WTC11 (cell line): ENCODE results near the gene SOX5. TPM values are rescaled to one million over a fixed set of nuclear protein-coding genes. Genes with fewer than 3 reads are reported as not detected.

Experiments
- ATAC-seq: fragments of 200-7000 bp; cut with Tn5 transposase; 2 replicates; pipeline ENCODE4 v1.10.0; 2021; ENCODE audit warnings: mild to moderate bottlenecking, moderate library complexity
- CTCF ChIA-PET: fragments of 300-600 bp; sonication (Branson Sonifier 250); formaldehyde crosslinking; loops from one replicate; lab custom pipeline; 2021; ENCODE audit warnings: antibody characterized with exemption; lab: Charles Lee
- POLR2A ChIA-PET: fragments of 350-600 bp; sonication (Branson Sonifier 250); formaldehyde crosslinking; loops from one replicate; lab custom pipeline; 2021; ENCODE audit warnings: antibody characterized with exemption; lab: Charles Lee
- DNase-seq: peaks from one replicate; pipeline ENCODE4 v3.0.0; 2021; ENCODE audit warnings: low spot score
- H3K27ac Mint-ChIP-seq: 2 replicates; pipeline ENCODE4 v1.8.0; 2021; ENCODE audit warnings: mixed read lengths
- H3K27me3 Mint-ChIP-seq: 2 replicates; pipeline ENCODE4 v1.8.0; 2021; ENCODE audit warnings: low read depth, mild to moderate bottlenecking, moderate library complexity, mixed read lengths
- H3K36me3 Mint-ChIP-seq: 2 replicates; pipeline ENCODE4 v1.8.0; 2021; ENCODE audit warnings: mixed read lengths
- H3K4me1 Mint-ChIP-seq: 2 replicates; pipeline ENCODE4 v1.8.0; 2022; ENCODE audit warnings: mixed read lengths
- H3K4me3 Mint-ChIP-seq: 2 replicates; pipeline ENCODE4 v1.8.0; 2021; ENCODE audit warnings: mild to moderate bottlenecking, moderate library complexity, mixed read lengths
- H3K9me3 Mint-ChIP-seq: 2 replicates; pipeline ENCODE4 v1.8.0; 2021; ENCODE audit warnings: mixed read lengths
- AR ChIP-seq: fragments of 250-450 bp; sonication (Bioruptor Pico); IDR thresholded peaks from 2 replicates; pipeline ENCODE4 v1.9.0; 2021; ENCODE audit warnings: mild to moderate bottlenecking
- ATF2 ChIP-seq: sonication (generic); formaldehyde crosslinking; IDR thresholded peaks from 2 replicates; pipeline ENCODE4 v1.8.1; 2022; ENCODE audit warnings: low read depth, missing genetic modification reagents, borderline replicate concordance
- CREB1 ChIP-seq: sonication (generic); formaldehyde crosslinking; IDR thresholded peaks from 2 replicates; pipeline ENCODE4 v1.8.0; 2023; ENCODE audit warnings: mild to moderate bottlenecking, missing genetic modification reagents
- E2F1 ChIP-seq: sonication (generic); formaldehyde crosslinking; IDR thresholded peaks from 2 replicates; pipeline ENCODE4 v1.8.0; 2022; ENCODE audit warnings: mild to moderate bottlenecking, missing genetic modification reagents
- E2F4 ChIP-seq: sonication (generic); formaldehyde crosslinking; IDR thresholded peaks from 2 replicates; pipeline ENCODE4 v1.8.1; 2022; ENCODE audit warnings: low read depth, mild to moderate bottlenecking, moderate library complexity, missing genetic modification reagents, borderline replicate concordance
- E2F5 ChIP-seq: sonication (generic); formaldehyde crosslinking; IDR thresholded peaks from 2 replicates; pipeline ENCODE4 v1.8.1; 2022; ENCODE audit warnings: mild to moderate bottlenecking, moderate library complexity, missing genetic modification reagents
- EMX1 ChIP-seq: fragments of 250-450 bp; sonication (Bioruptor Pico); IDR thresholded peaks from 2 replicates; pipeline ENCODE4 v1.8.0; 2021; ENCODE audit warnings: mild to moderate bottlenecking
- ESRRA ChIP-seq: sonication (generic); formaldehyde crosslinking; IDR thresholded peaks from 2 replicates; pipeline ENCODE4 v1.8.1; 2022; ENCODE audit warnings: mild to moderate bottlenecking, missing genetic modification reagents, borderline replicate concordance
- FOXJ3 ChIP-seq: sonication (generic); formaldehyde crosslinking; IDR thresholded peaks from 2 replicates; pipeline ENCODE4 v1.9.0; 2021; ENCODE audit warnings: missing genetic modification reagents, mild to moderate bottlenecking, borderline replicate concordance
- FOXP1 ChIP-seq: sonication (generic); formaldehyde crosslinking; IDR thresholded peaks from 2 replicates; pipeline ENCODE4 v1.8.0; 2022; ENCODE audit warnings: missing genetic modification reagents, mild to moderate bottlenecking, moderate library complexity, borderline replicate concordance
- NR2C2 ChIP-seq: sonication (generic); formaldehyde crosslinking; IDR thresholded peaks from 2 replicates; pipeline ENCODE4 v1.8.0; 2022; ENCODE audit warnings: mild to moderate bottlenecking, missing genetic modification reagents
- SMAD4 ChIP-seq: sonication (generic); formaldehyde crosslinking; IDR thresholded peaks from 2 replicates; pipeline ENCODE4 v1.8.0; 2022; ENCODE audit warnings: mild to moderate bottlenecking, missing genetic modification reagents
- SP1 ChIP-seq: sonication (generic); formaldehyde crosslinking; conservative IDR thresholded peaks from 2 replicates; pipeline ENCODE4 v1.8.1; 2022; ENCODE audit warnings: missing genetic modification reagents
- USF1 ChIP-seq: sonication (generic); formaldehyde crosslinking; IDR thresholded peaks from 2 replicates; pipeline ENCODE4 v1.8.0; 2022; ENCODE audit warnings: mild to moderate bottlenecking, missing genetic modification reagents
- USF2 ChIP-seq: sonication (generic); formaldehyde crosslinking; IDR thresholded peaks from 2 replicates; pipeline ENCODE4 v1.8.1; 2023; ENCODE audit warnings: mild to moderate bottlenecking, missing genetic modification reagents, moderate library complexity
- ZBTB21 ChIP-seq: sonication (generic); formaldehyde crosslinking; IDR thresholded peaks from 2 replicates; pipeline ENCODE4 v1.8.1; 2023; ENCODE audit warnings: mild to moderate bottlenecking, missing genetic modification reagents, borderline replicate concordance
- ZNF219 ChIP-seq: sonication (generic); formaldehyde crosslinking; IDR thresholded peaks from 2 replicates; pipeline ENCODE4 v1.8.0; 2023; ENCODE audit warnings: missing genetic modification reagents, mild to moderate bottlenecking, borderline replicate concordance
- ZNF396 ChIP-seq: fragments of 250-450 bp; sonication (Bioruptor Pico); IDR thresholded peaks from 2 replicates; pipeline ENCODE4 v1.8.0; 2021; ENCODE audit warnings: mild to moderate bottlenecking, moderate library complexity, borderline replicate concordance
- ZNF671 ChIP-seq: fragments of 250-450 bp; sonication (Bioruptor Pico); IDR thresholded peaks from 2 replicates; pipeline ENCODE4 v1.8.0; 2021; ENCODE audit warnings: mild to moderate bottlenecking
- ZSCAN18 ChIP-seq: fragments of 250-450 bp; sonication (Bioruptor Pico); IDR thresholded peaks from 2 replicates; pipeline ENCODE4 v2.1.2; 2022; ENCODE audit warnings: mild to moderate bottlenecking, moderate library complexity
- total RNA-seq: library from RNA; stranded (reverse); gene quantifications from 3 replicates; pipeline ENCODE4 v1.2.3, GENCODE V29; 2021

The SOX5 gene
- total RNA-seq, 1 experiment from 2014 or later, result 2.3 TPM

- H3K27ac Mint-ChIP-seq, result no peak overlapping the region
- no peak for TF ChIP-seq ZNF396 (CRISPR knock-in tag)
- TF ChIP-seq ZBTB21, result no peak
- TF ChIP-seq E2F1 (CRISPR knock-in tag), result no peak
- TF ChIP-seq USF1 (CRISPR knock-in tag), result no peak
- TF ChIP-seq FOXJ3 (CRISPR knock-in tag), result no peak
- no peak for TF ChIP-seq ZSCAN18 (CRISPR knock-in tag)
- no peak for TF ChIP-seq AR
- TF ChIP-seq E2F4, result no peak
- TF ChIP-seq CREB1 (CRISPR knock-in tag), result no peak
- TF ChIP-seq NR2C2 (CRISPR knock-in tag), result no peak
- no peak for TF ChIP-seq SP1
- TF ChIP-seq FOXP1 (CRISPR knock-in tag), result no peak
- TF ChIP-seq USF2, result no peak
- TF ChIP-seq ZNF219, result no peak
- TF ChIP-seq E2F5 (CRISPR knock-in tag), result no peak
- no peak for TF ChIP-seq SMAD4 (CRISPR knock-in tag)
- TF ChIP-seq EMX1 (CRISPR knock-in tag), result no peak
- no peak for TF ChIP-seq ATF2 (CRISPR knock-in tag)
- no peak for TF ChIP-seq ZNF671 (CRISPR knock-in tag)
- TF ChIP-seq ESRRA (CRISPR knock-in tag), result no peak
- TF ChIP-seq, all 79 proteins: peak for 0
- CTCF ChIA-PET, result no interaction called here
Measured at GRCh38 chr12:23775208-23775607, 174.3 kb downstream of the SOX5 start.

More at GRCh38 chr12:23775208-23775607, 174.3 kb downstream of the SOX5 start:
- Mint-ChIP-seq H3K9me3 (peaks cover 10% of the 10 kb centered on the region), H3K4me3 (no peak overlapping the region), H3K36me3 (peaks cover 7% of the 10 kb centered on the region), H3K27me3 (no peaks in the 10 kb centered on the region), H3K4me1 (peaks cover 13% of the 10 kb centered on the region)
- POLR2A ChIA-PET, result no interaction called here
- no peak for DNase-seq
- no peak for ATAC-seq
